ENCODE results near the gene PTDSS2. TPM values are rescaled to one million over a fixed set of nuclear protein-coding genes. Genes with fewer than 3 reads are reported as not detected.
A peak's percentile ranks its signal among the peaks of the same experiment; 100 is the strongest.

PTDSS2 gene
- total and polyA plus RNA-seq, 2 of the 13 experiments (the other 11 are each of a cell fraction or from before 2014, with no cell fraction given): 21.7 to 26.4 TPM

- TF ChIP-seq SMARCC2 (IDR thresholded peaks at IDR 0.05) (no peak), ZBTB38 (CRISPR knock-in tag; IDR thresholded peaks at IDR 0.05) (no peak), KDM5B (CRISPR knock-in tag; IDR thresholded peaks at IDR 0.05; ENCODE audit: borderline replicate concordance) (peak; percentile 70; the same call in 1 of the 2 replicates), NFYC (CRISPR knock-in tag; IDR thresholded peaks at IDR 0.05) (no peak), SIX4 (CRISPR knock-in tag; IDR thresholded peaks at IDR 0.05) (no peak), ZBTB44 (CRISPR knock-in tag; IDR thresholded peaks at IDR 0.05) (no peak), NR2F6 (IDR thresholded peaks at IDR 0.05) (peak; percentile 63), NR2F6 (CRISPR knock-in tag; IDR thresholded peaks at IDR 0.05) (peak; percentile 65; the same call in 1 of the 2 replicates), MAFF (IDR thresholded peaks at IDR 0.05; ENCODE audit: low read depth, low read length) (no peak), RARG (CRISPR knock-in tag; IDR thresholded peaks at IDR 0.05; ENCODE audit: low read depth) (no peak), ARID3A (IDR thresholded peaks at IDR 0.05; ENCODE audit: low read depth, low read length) (no peak), YY1 (IDR thresholded peaks at IDR 0.05; ENCODE audit: insufficient read depth, insufficient replicate concordance, low read depth, low read length) (no peak), NFE2L1 (CRISPR knock-in tag; IDR thresholded peaks at IDR 0.05; ENCODE audit: borderline replicate concordance) (no peak), ZNF724P (CRISPR knock-in tag; IDR thresholded peaks at IDR 0.05; ENCODE audit: borderline replicate concordance) (0 out of 2 replicates have a peak, but pooled peaks have one; percentile 11), ZNF101 (CRISPR knock-in tag; IDR thresholded peaks at IDR 0.05; ENCODE audit: borderline replicate concordance, low read depth) (no peak), MED8 (CRISPR knock-in tag; IDR thresholded peaks at IDR 0.05; ENCODE audit: insufficient replicate concordance) (peak; percentile 14), FOXC1 (CRISPR knock-in tag; IDR thresholded peaks at IDR 0.05; ENCODE audit: borderline replicate concordance) (no peak), ZNF446 (CRISPR knock-in tag; IDR thresholded peaks at IDR 0.05) (no peak), ZNF589 (CRISPR knock-in tag; conservative IDR thresholded peaks at IDR 0.05) (no peak), ATF5 (CRISPR knock-in tag; IDR thresholded peaks at IDR 0.05; ENCODE audit: low read depth) (no peak), ARNTL (CRISPR knock-in tag; IDR thresholded peaks at IDR 0.05) (peak; percentile 74; the same call in 1 of the 2 replicates), ETV6 (CRISPR knock-in tag; conservative IDR thresholded peaks at IDR 0.05) (no peak), HOMEZ (CRISPR knock-in tag; IDR thresholded peaks at IDR 0.05; ENCODE audit: low read depth) (no peak)
These were observed 40.2 kb upstream of the PTDSS2 start (continued) for GRCh38 chr11:409600-410483.
